K562 (cell line): ENCODE measurements around the gene PLG. TPM values are rescaled to one million over a fixed set of nuclear protein-coding genes. Genes with fewer than 3 reads are reported as not detected.

Source experiments
- BCOR ChIP-seq: fragments of 450-650 bp; IDR thresholded peaks from 2 replicates; pipeline ENCODE4 v1.6.1; 2016
- BRD9 ChIP-seq: fragments of 450-650 bp; IDR thresholded peaks from 2 replicates; pipeline ENCODE4 v1.6.1; 2018; ENCODE audit warnings: low read depth; ENCODE audit not compliant: partially characterized antibody
- CHAMP1 ChIP-seq: fragments of 450-650 bp; IDR thresholded peaks from 2 replicates; pipeline ENCODE4 v1.6.1; 2016; ENCODE audit warnings: mild to moderate bottlenecking
- KDM1A ChIP-seq, 2 experiments: fragments of 450-650 bp; IDR thresholded peaks; 2 replicates each; pipeline ENCODE4 v1.6.1; 2016; ENCODE audit warnings: mild to moderate bottlenecking in 2 of 2
- MCM5 ChIP-seq: fragments of 450-650 bp; IDR thresholded peaks from 2 replicates; pipeline ENCODE4 v1.6.1; 2016; ENCODE audit warnings: low read depth
- MCM7 ChIP-seq, 2 experiments: fragments of 450-650 bp; IDR thresholded peaks; 2 replicates each; pipeline ENCODE4 v1.6.1; 2016 to 2018
- MTA3 ChIP-seq: fragments of 450-650 bp; formaldehyde crosslinking; IDR thresholded peaks from 2 replicates; pipeline ENCODE4 v1.6.1; 2017; ENCODE audit warnings: mild to moderate bottlenecking, borderline replicate concordance
- NCOA6 ChIP-seq: fragments of 450-650 bp; IDR thresholded peaks from 2 replicates; pipeline ENCODE4 v1.6.1; 2017; ENCODE audit warnings: mild to moderate bottlenecking
- NFE2L1 ChIP-seq: fragments of 450-650 bp; IDR thresholded peaks from 2 replicates; pipeline ENCODE4 v1.6.1; 2016; ENCODE audit warnings: missing genetic modification characterization, low read depth, mild to moderate bottlenecking, missing compliant biosample characterization, moderate library complexity, borderline replicate concordance
- NR2C1 ChIP-seq, 2 experiments: fragments of 450-650 bp; IDR thresholded peaks; 2 replicates each; pipeline ENCODE4 v1.6.1; 2017; ENCODE audit warnings: mild to moderate bottlenecking in 2 of 2, antibody characterized with exemption in 1 of 2, inconsistent platforms in 1 of 2, missing compliant biosample characterization in 1 of 2, missing genetic modification characterization in 1 of 2
- PHB2 ChIP-seq: fragments of 450-650 bp; IDR thresholded peaks from 2 replicates; pipeline ENCODE4 v1.6.1; 2017; ENCODE audit warnings: low read depth
- PRPF4 ChIP-seq: fragments of 200-400 bp; formaldehyde crosslinking; IDR thresholded peaks from one replicate; pipeline ENCODE4 v1.6.1; 2017; ENCODE audit warnings: low read length, low read depth, mild to moderate bottlenecking; ENCODE audit not compliant: insufficient read depth, poor library complexity, severe bottlenecking
- ZKSCAN8 ChIP-seq: fragments of 200-800 bp; sonication (Bioruptor generic); IDR thresholded peaks from 2 replicates; pipeline ENCODE4 v1.6.1; 2016; ENCODE audit warnings: missing genetic modification characterization, missing compliant biosample characterization
- ZNF280A ChIP-seq: fragments of 450-650 bp; IDR thresholded peaks from 2 replicates; pipeline ENCODE4 v1.6.1; 2018; ENCODE audit warnings: mild to moderate bottlenecking, low read depth; ENCODE audit not compliant: partially characterized antibody
- ZNF311 ChIP-seq: fragments of 250-450 bp; sonication (Bioruptor Pico); IDR thresholded peaks from 2 replicates; pipeline ENCODE4 v1.4.0; 2020; ENCODE audit warnings: mild to moderate bottlenecking, moderate library complexity
- ZNF431 ChIP-seq: sonication (generic); formaldehyde crosslinking; IDR thresholded peaks from 2 replicates; pipeline ENCODE4 v1.8.0; 2022; ENCODE audit warnings: mild to moderate bottlenecking, missing genetic modification reagents
- ZNF583 ChIP-seq: fragments of 250-450 bp; sonication (Bioruptor Pico); IDR thresholded peaks from 2 replicates; pipeline ENCODE4 v1.4.0; 2020
- polyA plus RNA-seq, 8 experiments: library from polyadenylated mRNA; depleted of rRNA in 4 of 8; stranded (reverse) in 5 of 8; unstranded in 3 of 8; fragments of >200 nt; fragmentation: Nextera tagmentation in 2 of 8; fragmentation: Illumina TruSeq in 1 of 8; extraction: Ambion mirVana in 2 of 8; extraction: Trizol in 1 of 8; gene quantifications; 2 replicates each; pipeline versions ENCODE4 v1.2.1 to v1.2.3, GENCODE V29; 2011 to 2014; ENCODE audit warnings: inconsistent platforms in 1 of 8, missing spikeins in 1 of 8
- total RNA-seq, 7 experiments: library from RNA; depleted of rRNA in 6 of 7; stranded (reverse); fragments of >200 nt in 6 of 7; fragmentation: Illumina TruSeq in 2 of 7; extraction: Trizol in 2 of 7; gene quantifications; 2 replicates each; pipeline versions ENCODE4 v1.2.1 to v1.2.3, GENCODE V29; 2011 to 2021; ENCODE audit warnings: low replicate concordance in 1 of 7
- TF ChIP-seq, protein P1 (sequence below): sonication (generic); formaldehyde crosslinking; IDR thresholded peaks from 2 replicates; pipeline ENCODE4 v1.8.1; 2023; ENCODE audit warnings: missing genetic modification reagents, mild to moderate bottlenecking, borderline replicate concordance

Gene PLG
- total and polyA plus RNA-seq, 9 of the 15 experiments (the other 6 are each of a cell fraction or from before 2014, with no cell fraction given) = 0.64 TPM; not detected in 8

DNA sequence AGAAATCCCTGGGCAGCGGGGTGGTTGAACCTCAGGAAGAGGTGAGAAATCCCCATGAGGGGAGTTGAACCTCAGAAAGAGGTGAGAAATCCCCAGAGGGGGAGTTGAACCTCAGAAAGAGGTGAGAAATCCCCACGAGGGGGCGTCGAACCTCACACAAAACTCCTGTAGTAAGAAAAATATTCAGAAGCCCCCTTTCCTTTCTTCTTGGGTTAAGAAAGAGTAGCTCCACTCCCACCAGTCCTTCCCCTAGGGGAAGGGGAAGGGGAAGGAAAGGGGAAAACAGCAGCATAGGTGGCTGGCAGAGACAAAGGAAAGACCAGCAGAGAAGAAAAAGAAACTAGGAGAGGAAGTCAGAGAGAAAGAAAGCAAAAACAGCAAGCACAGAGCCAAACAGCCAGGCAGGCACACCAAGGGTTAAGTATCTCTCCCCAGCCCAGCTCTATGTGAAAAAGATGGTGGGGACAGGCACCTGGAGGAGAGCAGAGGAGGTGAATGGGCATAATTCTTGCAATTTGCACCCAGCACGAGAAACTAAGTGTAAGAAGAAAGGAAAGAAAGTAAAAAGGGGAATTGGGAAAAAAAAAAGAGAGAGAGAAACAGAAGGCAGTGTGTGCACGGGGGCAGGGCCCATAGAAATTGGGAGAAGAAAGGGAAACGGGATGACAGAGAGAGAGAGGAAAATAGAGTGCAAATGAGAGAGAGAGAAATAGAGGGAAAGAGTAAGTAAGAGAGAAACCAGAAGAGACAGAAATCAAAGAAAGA is 88.2 kb downstream of the PLG start (continued):
- TF ChIP-seq ZNF280A = no peak
- TF ChIP-seq NCOA6 = no peak
- TF ChIP-seq BCOR = peak; percentile 48; the same call in 1 of the 2 replicates
- no peak for TF ChIP-seq KDM1A (IDR thresholded peaks at IDR 0.05)
- peak; percentile 49 for TF ChIP-seq PHB2
- TF ChIP-seq MCM7 (IDR thresholded peaks at IDR 0.05) = 0 out of 4 replicates have a peak, but pooled peaks of 1 of the 2 experiments have one; percentile 42
- peak; percentile 86 for TF ChIP-seq BRD9
- TF ChIP-seq NFE2L1 (tag) = no peak
- peak; percentile 50; the same call in 1 of the 2 replicates for TF ChIP-seq MTA3
- no peak for TF ChIP-seq MCM5
- TF ChIP-seq ZNF583 (CRISPR knock-in tag) = no peak
- TF ChIP-seq CHAMP1 = no peak
- no peak for TF ChIP-seq ZNF311 (CRISPR knock-in tag)
- TF ChIP-seq PRPF4 = no peak
- TF ChIP-seq ZNF431 = no peak
- no peak for TF ChIP-seq NR2C1 (IDR thresholded peaks at IDR 0.05)
- TF ChIP-seq NR2C1 (tag; IDR thresholded peaks at IDR 0.05) = no peak
- no peak for TF ChIP-seq ZKSCAN8 (CRISPR knock-in tag)
- TF ChIP-seq, protein P1, sequence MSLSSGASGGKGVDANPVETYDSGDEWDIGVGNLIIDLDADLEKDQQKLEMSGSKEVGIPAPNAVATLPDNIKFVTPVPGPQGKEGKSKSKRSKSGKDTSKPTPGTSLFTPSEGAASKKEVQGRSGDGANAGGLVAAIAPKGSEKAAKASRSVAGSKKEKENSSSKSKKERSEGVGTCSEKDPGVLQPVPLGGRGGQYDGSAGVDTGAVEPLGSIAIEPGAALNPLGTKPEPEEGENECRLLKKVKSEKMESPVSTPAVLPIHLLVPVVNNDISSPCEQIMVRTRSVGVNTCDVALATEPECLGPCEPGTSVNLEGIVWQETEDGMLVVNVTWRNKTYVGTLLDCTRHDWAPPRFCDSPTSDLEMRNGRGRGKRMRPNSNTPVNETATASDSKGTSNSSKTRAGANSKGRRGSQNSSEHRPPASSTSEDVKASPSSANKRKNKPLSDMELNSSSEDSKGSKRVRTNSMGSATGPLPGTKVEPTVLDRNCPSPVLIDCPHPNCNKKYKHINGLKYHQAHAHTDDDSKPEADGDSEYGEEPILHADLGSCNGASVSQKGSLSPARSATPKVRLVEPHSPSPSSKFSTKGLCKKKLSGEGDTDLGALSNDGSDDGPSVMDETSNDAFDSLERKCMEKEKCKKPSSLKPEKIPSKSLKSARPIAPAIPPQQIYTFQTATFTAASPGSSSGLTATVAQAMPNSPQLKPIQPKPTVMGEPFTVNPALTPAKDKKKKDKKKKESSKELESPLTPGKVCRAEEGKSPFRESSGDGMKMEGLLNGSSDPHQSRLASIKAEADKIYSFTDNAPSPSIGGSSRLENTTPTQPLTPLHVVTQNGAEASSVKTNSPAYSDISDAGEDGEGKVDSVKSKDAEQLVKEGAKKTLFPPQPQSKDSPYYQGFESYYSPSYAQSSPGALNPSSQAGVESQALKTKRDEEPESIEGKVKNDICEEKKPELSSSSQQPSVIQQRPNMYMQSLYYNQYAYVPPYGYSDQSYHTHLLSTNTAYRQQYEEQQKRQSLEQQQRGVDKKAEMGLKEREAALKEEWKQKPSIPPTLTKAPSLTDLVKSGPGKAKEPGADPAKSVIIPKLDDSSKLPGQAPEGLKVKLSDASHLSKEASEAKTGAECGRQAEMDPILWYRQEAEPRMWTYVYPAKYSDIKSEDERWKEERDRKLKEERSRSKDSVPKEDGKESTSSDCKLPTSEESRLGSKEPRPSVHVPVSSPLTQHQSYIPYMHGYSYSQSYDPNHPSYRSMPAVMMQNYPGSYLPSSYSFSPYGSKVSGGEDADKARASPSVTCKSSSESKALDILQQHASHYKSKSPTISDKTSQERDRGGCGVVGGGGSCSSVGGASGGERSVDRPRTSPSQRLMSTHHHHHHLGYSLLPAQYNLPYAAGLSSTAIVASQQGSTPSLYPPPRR (CRISPR knock-in tag) = no peak
